Neural cell (in vitro differentiated cells): ENCODE data around the gene CILP2. TPM values are rescaled to one million over a fixed set of nuclear protein-coding genes. Genes with fewer than 3 reads are reported as not detected.

ENCODE experiments used
- H2AFZ ChIP-seq: fragments of 200-600, 300-800 bp; sonication (generic), shearing (Covaris generic); 2 replicates; pipeline ENCODE4 v1.6.0; 2014; ENCODE audit warnings: low read depth, mild to moderate bottlenecking, antibody characterized with exemption, low read length, moderate library complexity
- H3F3A ChIP-seq: fragments of 200-600 bp; shearing (Covaris generic); 2 replicates; pipeline ENCODE4 v1.6.1; 2016; ENCODE audit warnings: mild to moderate bottlenecking, moderate library complexity, mixed read lengths, antibody characterized with exemption, low read length; ENCODE audit not compliant: insufficient read depth, poor library complexity, severe bottlenecking
- H3K27ac ChIP-seq: fragments of 200-600, 300-800 bp; sonication (generic), shearing (Covaris generic); 2 replicates; pipeline ENCODE4 v1.5.1; 2014; ENCODE audit warnings: mild to moderate bottlenecking, low read length, moderate library complexity
- H3K27me3 ChIP-seq: fragments of 300-800, 200-600 bp; sonication (generic), shearing (Covaris generic); 2 replicates; pipeline ENCODE4 v1.6.0; 2014; ENCODE audit warnings: mild to moderate bottlenecking, low read depth, low read length, moderate library complexity; ENCODE audit not compliant: insufficient read depth
- H3K36me3 ChIP-seq: fragments of 300-800, 200-600 bp; sonication (generic), shearing (Covaris generic); 2 replicates; pipeline ENCODE4 v1.5.1; 2014; ENCODE audit warnings: mild to moderate bottlenecking, antibody characterized with exemption, low read length, moderate library complexity; ENCODE audit not compliant: insufficient read depth
- H3K4me2 ChIP-seq: fragments of 300-800, 200-600 bp; sonication (generic), shearing (Covaris generic); 2 replicates; pipeline ENCODE4 v1.6.0; 2014; ENCODE audit warnings: mild to moderate bottlenecking, low read length
- H3K4me3 ChIP-seq: fragments of 300-800, 200-600 bp; sonication (generic), shearing (Covaris generic); 2 replicates; pipeline ENCODE4 v1.5.1; 2014; ENCODE audit warnings: mild to moderate bottlenecking, low read length, moderate library complexity
- H3K79me2 ChIP-seq: fragments of 200-600 bp; shearing (Covaris generic); replicated peaks from 2 replicates; pipeline ENCODE4 v1.6.0; 2014; ENCODE audit warnings: mild to moderate bottlenecking, low read length, moderate library complexity; ENCODE audit not compliant: insufficient read depth
- H3K9ac ChIP-seq: fragments of 300-800, 200-600 bp; sonication (generic), shearing (Covaris generic); 2 replicates; pipeline ENCODE4 v1.6.1; 2016; ENCODE audit warnings: mild to moderate bottlenecking, low read length, mixed read lengths
- H3K9me2 ChIP-seq: fragments of 200-600 bp; shearing (Covaris generic); 2 replicates; pipeline ENCODE4 v1.6.1; 2016; ENCODE audit warnings: mild to moderate bottlenecking, low read length, mixed read lengths; ENCODE audit not compliant: insufficient read depth
- H3K9me3 ChIP-seq: fragments of 200-600, 300-800 bp; sonication (generic), shearing (Covaris generic); 2 replicates; pipeline ENCODE4 v1.6.1; 2016; ENCODE audit warnings: mild to moderate bottlenecking, mixed run types, low read length, moderate library complexity, mixed read lengths
- H4K20me1 ChIP-seq: fragments of 200-600 bp; shearing (Covaris generic); 2 replicates; pipeline ENCODE4 v1.6.1; 2016; ENCODE audit warnings: mild to moderate bottlenecking, mixed run types; ENCODE audit not compliant: insufficient read depth
- EP300 ChIP-seq: fragments of 450-650 bp; conservative IDR thresholded peaks from 2 replicates; pipeline ENCODE4 v1.6.1; 2014; ENCODE audit warnings: antibody characterized with exemption, mild to moderate bottlenecking, moderate library complexity; ENCODE audit not compliant: poor library complexity, severe bottlenecking
- EZH2 ChIP-seq: fragments of 200-600, 300-800 bp; shearing (Covaris generic), sonication (generic); IDR thresholded peaks from 2 replicates; pipeline ENCODE4 v1.6.1; 2014; ENCODE audit warnings: antibody characterized with exemption, low read length, borderline replicate concordance, mild to moderate bottlenecking; ENCODE audit not compliant: insufficient read depth, poor library complexity, severe bottlenecking
- MXI1 ChIP-seq: fragments of 450-650 bp; conservative IDR thresholded peaks from 2 replicates; pipeline ENCODE4 v1.6.1; 2014; ENCODE audit warnings: antibody characterized with exemption, mild to moderate bottlenecking; ENCODE audit not compliant: poor library complexity, severe bottlenecking
- POLR2AphosphoS5 ChIP-seq: IDR thresholded peaks from 2 replicates; pipeline ENCODE4 v1.6.1; 2012
- RAD21 ChIP-seq: fragments of 450-650 bp; conservative IDR thresholded peaks from 2 replicates; pipeline ENCODE4 v1.6.1; 2014; ENCODE audit warnings: antibody characterized with exemption, mild to moderate bottlenecking, moderate library complexity
- SMC3 ChIP-seq: fragments of 450-650 bp; conservative IDR thresholded peaks from 2 replicates; pipeline ENCODE4 v1.6.1; 2014; ENCODE audit warnings: antibody characterized with exemption, mild to moderate bottlenecking, moderate library complexity; ENCODE audit not compliant: poor library complexity
- TAF1 ChIP-seq: IDR thresholded peaks from 2 replicates; pipeline ENCODE4 v1.6.1; 2012; ENCODE audit warnings: low read depth
- polyA plus RNA-seq: library from polyadenylated mRNA; depleted of rRNA; stranded (reverse); fragments of >200 nt; gene quantifications from 2 replicates; pipeline ENCODE4 v1.2.3, GENCODE V29; 2014
- TF ChIP-seq, protein P1 (sequence below): IDR thresholded peaks from 2 replicates; pipeline ENCODE4 v1.6.1; 2012; ENCODE audit warnings: borderline replicate concordance
- TF ChIP-seq, protein P2 (sequence below): fragments of 450-650 bp; IDR thresholded peaks from 2 replicates; pipeline ENCODE4 v1.5.1; 2014; ENCODE audit warnings: antibody characterized with exemption, mild to moderate bottlenecking, moderate library complexity; ENCODE audit not compliant: poor library complexity, severe bottlenecking

The CILP2 gene
- polyA plus RNA-seq, 1 donor from 2014 or later, result 0.84 TPM

GRCh38 chr19:19542507-19542906 is 4.4 kb downstream of the CILP2 start:
- Histone ChIP-seq H4K20me1 (no peaks in the 10 kb centered on the region), H3K9me3 (no peaks in the 10 kb centered on the region), H3K9ac (no peak overlapping the region), H3K79me2 (no peaks in the 10 kb centered on the region), H3F3A (no peaks in the 10 kb centered on the region), H2AFZ (no peak overlapping the region), H3K27ac (no peak overlapping the region), H3K4me3 (no peak overlapping the region), H3K9me2 (no peaks in the 10 kb centered on the region), H3K27me3 (no peaks in the 10 kb centered on the region), H3K4me2 (no peak overlapping the region), H3K36me3 (no peaks in the 10 kb centered on the region)
- TF ChIP-seq, protein P1, sequence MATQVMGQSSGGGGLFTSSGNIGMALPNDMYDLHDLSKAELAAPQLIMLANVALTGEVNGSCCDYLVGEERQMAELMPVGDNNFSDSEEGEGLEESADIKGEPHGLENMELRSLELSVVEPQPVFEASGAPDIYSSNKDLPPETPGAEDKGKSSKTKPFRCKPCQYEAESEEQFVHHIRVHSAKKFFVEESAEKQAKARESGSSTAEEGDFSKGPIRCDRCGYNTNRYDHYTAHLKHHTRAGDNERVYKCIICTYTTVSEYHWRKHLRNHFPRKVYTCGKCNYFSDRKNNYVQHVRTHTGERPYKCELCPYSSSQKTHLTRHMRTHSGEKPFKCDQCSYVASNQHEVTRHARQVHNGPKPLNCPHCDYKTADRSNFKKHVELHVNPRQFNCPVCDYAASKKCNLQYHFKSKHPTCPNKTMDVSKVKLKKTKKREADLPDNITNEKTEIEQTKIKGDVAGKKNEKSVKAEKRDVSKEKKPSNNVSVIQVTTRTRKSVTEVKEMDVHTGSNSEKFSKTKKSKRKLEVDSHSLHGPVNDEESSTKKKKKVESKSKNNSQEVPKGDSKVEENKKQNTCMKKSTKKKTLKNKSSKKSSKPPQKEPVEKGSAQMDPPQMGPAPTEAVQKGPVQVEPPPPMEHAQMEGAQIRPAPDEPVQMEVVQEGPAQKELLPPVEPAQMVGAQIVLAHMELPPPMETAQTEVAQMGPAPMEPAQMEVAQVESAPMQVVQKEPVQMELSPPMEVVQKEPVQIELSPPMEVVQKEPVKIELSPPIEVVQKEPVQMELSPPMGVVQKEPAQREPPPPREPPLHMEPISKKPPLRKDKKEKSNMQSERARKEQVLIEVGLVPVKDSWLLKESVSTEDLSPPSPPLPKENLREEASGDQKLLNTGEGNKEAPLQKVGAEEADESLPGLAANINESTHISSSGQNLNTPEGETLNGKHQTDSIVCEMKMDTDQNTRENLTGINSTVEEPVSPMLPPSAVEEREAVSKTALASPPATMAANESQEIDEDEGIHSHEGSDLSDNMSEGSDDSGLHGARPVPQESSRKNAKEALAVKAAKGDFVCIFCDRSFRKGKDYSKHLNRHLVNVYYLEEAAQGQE, result no peak
- TF ChIP-seq EZH2 (no peak), TAF1 (no peak), MXI1 (no peak), POLR2AphosphoS5 (no peak), RAD21 (no peak), EP300 (no peak), SMC3 (no peak)
- TF ChIP-seq, protein P2, sequence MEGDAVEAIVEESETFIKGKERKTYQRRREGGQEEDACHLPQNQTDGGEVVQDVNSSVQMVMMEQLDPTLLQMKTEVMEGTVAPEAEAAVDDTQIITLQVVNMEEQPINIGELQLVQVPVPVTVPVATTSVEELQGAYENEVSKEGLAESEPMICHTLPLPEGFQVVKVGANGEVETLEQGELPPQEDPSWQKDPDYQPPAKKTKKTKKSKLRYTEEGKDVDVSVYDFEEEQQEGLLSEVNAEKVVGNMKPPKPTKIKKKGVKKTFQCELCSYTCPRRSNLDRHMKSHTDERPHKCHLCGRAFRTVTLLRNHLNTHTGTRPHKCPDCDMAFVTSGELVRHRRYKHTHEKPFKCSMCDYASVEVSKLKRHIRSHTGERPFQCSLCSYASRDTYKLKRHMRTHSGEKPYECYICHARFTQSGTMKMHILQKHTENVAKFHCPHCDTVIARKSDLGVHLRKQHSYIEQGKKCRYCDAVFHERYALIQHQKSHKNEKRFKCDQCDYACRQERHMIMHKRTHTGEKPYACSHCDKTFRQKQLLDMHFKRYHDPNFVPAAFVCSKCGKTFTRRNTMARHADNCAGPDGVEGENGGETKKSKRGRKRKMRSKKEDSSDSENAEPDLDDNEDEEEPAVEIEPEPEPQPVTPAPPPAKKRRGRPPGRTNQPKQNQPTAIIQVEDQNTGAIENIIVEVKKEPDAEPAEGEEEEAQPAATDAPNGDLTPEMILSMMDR, result no peak

GRCh38 chr19:19543101-19543500 is 5.0 kb downstream of the CILP2 start:
- TF ChIP-seq, protein P2, result no peak
- no peak for TF ChIP-seq TAF1
- no peak for TF ChIP-seq RAD21
- H3F3A ChIP-seq, result no peaks in the 10 kb centered on the region
- no peaks in the 10 kb centered on the region for H3K9me2 ChIP-seq

More at GRCh38 chr19:19543101-19543500, 5.0 kb downstream of the CILP2 start:
- H3K36me3 ChIP-seq, result no peaks in the 10 kb centered on the region
- no peaks in the 10 kb centered on the region for H3K9me3 ChIP-seq
- H3K27ac ChIP-seq, result no peak overlapping the region
- no peaks in the 10 kb centered on the region for H3K79me2 ChIP-seq
- no peak overlapping the region for H3K9ac ChIP-seq
- no peaks in the 10 kb centered on the region for H4K20me1 ChIP-seq
- no peaks in the 10 kb centered on the region for H3K27me3 ChIP-seq
- no peak overlapping the region for H3K4me3 ChIP-seq
- H2AFZ ChIP-seq, result no peak overlapping the region
- H3K4me2 ChIP-seq, result no peak overlapping the region
